H1 (cell line): ENCODE results near the gene BNC2. TPM values are rescaled to one million over a fixed set of nuclear protein-coding genes. Genes with fewer than 3 reads are reported as not detected.

ENCODE experiments used
- CTCF ChIA-PET: fragments of 300-600 bp; sonication (Branson Sonifier 250); formaldehyde crosslinking; loops from one replicate; lab custom pipeline; 2021; ENCODE audit not compliant: partially characterized antibody; lab: Charles Lee
- POLR2A ChIA-PET: fragments of 300-600 bp; sonication (Branson Sonifier 250); formaldehyde crosslinking; loops from one replicate; lab custom pipeline; 2021; ENCODE audit warnings: inconsistent platforms; ENCODE audit not compliant: partially characterized antibody; lab: Charles Lee
- DNase-seq, 2 experiments: peaks; one replicate each; pipeline versions ENCODE4 v3.0.0 to v3.0.0-alpha.2; 2010 to 2022; ENCODE audit warnings: low spot score in 2 of 2, low read depth in 1 of 2, mixed read lengths in 1 of 2
- FAIRE-seq: peaks from 2 replicates; lab custom pipeline; 2011; peaks lifted over from hg19 to GRCh38; lab: Jason Lieb, UNC
- H2AFZ ChIP-seq: 2 replicates; pipeline ENCODE4 v1.8.1; 2012; ENCODE audit warnings: low read length, inconsistent platforms
- H2AK5ac ChIP-seq: 2 replicates; pipeline ENCODE4 v1.6.1; 2013; ENCODE audit warnings: low read depth, low read length
- H2BK120ac ChIP-seq: replicated peaks from 2 replicates; pipeline ENCODE3; 2013; ENCODE audit warnings: low read depth, low read length, inconsistent platforms
- H2BK12ac ChIP-seq: 2 replicates; pipeline ENCODE4 v1.6.1; 2013; ENCODE audit warnings: low read depth, low read length
- H2BK15ac ChIP-seq: 2 replicates; pipeline ENCODE4 v1.6.1; 2013; ENCODE audit warnings: low read length
- H2BK20ac ChIP-seq: 2 replicates; pipeline ENCODE4 v1.6.1; 2013; ENCODE audit warnings: low read length
- H2BK5ac ChIP-seq: 2 replicates; pipeline ENCODE4 v1.6.1; 2013; ENCODE audit warnings: low read depth, low read length
- H3K14ac ChIP-seq: 2 replicates; pipeline ENCODE4 v1.6.1; 2013; ENCODE audit warnings: inconsistent platforms; ENCODE audit not compliant: insufficient read length
- H3K18ac ChIP-seq: 2 replicates; pipeline ENCODE4 v1.6.1; 2013; ENCODE audit warnings: low read length; ENCODE audit errors: extremely low read depth
- H3K23ac ChIP-seq: 2 replicates; pipeline ENCODE4 v1.6.1; 2013; ENCODE audit warnings: inconsistent platforms; ENCODE audit not compliant: insufficient read length
- H3K23me2 ChIP-seq: 2 replicates; pipeline ENCODE4 v1.6.1; 2013; ENCODE audit warnings: low read depth, low read length
- H3K27ac ChIP-seq: 2 replicates; pipeline ENCODE4 v1.6.1; 2011; ENCODE audit warnings: low read depth, low read length, inconsistent platforms
- H3K27me3 ChIP-seq, 4 experiments: replicated peaks in 1 of 4; 1 replicate in 1 of 4; 2 replicates in 3 of 4; pipeline versions ENCODE4 v1.6.1 to v1.8.1; 2011 to 2013; ENCODE audit warnings: low read length in 3 of 4, mild to moderate bottlenecking in 3 of 4, inconsistent platforms in 2 of 4, mixed read lengths in 2 of 4, moderate library complexity in 1 of 4; ENCODE audit not compliant: control insufficient read depth in 3 of 4, insufficient read depth in 3 of 4; ENCODE audit errors: extremely low read depth in 1 of 4
- H3K36me3 ChIP-seq, 4 experiments: 2 replicates each; pipeline versions ENCODE4 v1.6.1 to v1.8.1; 2011 to 2013; ENCODE audit warnings: mild to moderate bottlenecking in 4 of 4, low read length in 3 of 4, moderate library complexity in 2 of 4, control low read depth in 1 of 4, inconsistent platforms in 1 of 4; ENCODE audit not compliant: insufficient read depth in 4 of 4, control insufficient read depth in 2 of 4
- H3K4ac ChIP-seq: replicated peaks from 2 replicates; pipeline ENCODE3; 2013; ENCODE audit warnings: low read length, low read depth, mixed read lengths, inconsistent platforms; ENCODE audit not compliant: insufficient read length
- H3K4me1 ChIP-seq, 4 experiments: replicated peaks in 1 of 4; 1 replicate in 1 of 4; 2 replicates in 3 of 4; pipeline versions ENCODE4 v1.6.1 to v1.8.1; 2011 to 2013; ENCODE audit warnings: low read length in 3 of 4, inconsistent platforms in 2 of 4, mixed read lengths in 1 of 4; ENCODE audit not compliant: insufficient read depth in 4 of 4, control insufficient read depth in 3 of 4
- H3K4me2 ChIP-seq, 2 experiments: 2 replicates each; pipeline versions ENCODE4 v1.6.1 to v1.8.1; 2011 to 2013; ENCODE audit warnings: low read depth in 2 of 2, low read length in 2 of 2, control low read depth in 1 of 2, inconsistent platforms in 1 of 2, mild to moderate bottlenecking in 1 of 2; ENCODE audit not compliant: insufficient read depth in 1 of 2
- H3K4me3 ChIP-seq, 4 experiments: fragments of 200-600, 300-600 bp in 1 of 4; sonication (generic), shearing (Covaris generic), sonication (Bioruptor Twin) in 1 of 4; 2 replicates each; pipeline versions ENCODE4 v1.5.1 to v1.8.1; 2011 to 2016; ENCODE audit warnings: low read length in 4 of 4, low read depth in 3 of 4, control low read depth in 2 of 4, inconsistent platforms in 2 of 4, mild to moderate bottlenecking in 2 of 4, mixed read lengths in 1 of 4, moderate library complexity in 1 of 4; ENCODE audit not compliant: insufficient read depth in 2 of 4; ENCODE audit errors: extremely low read depth in 1 of 4
- H3K56ac ChIP-seq: replicated peaks from 2 replicates; pipeline ENCODE3; 2013; ENCODE audit warnings: low read depth, mild to moderate bottlenecking, mixed read lengths, low read length, inconsistent platforms; ENCODE audit not compliant: insufficient read length
- H3K79me1 ChIP-seq: 2 replicates; pipeline ENCODE4 v1.6.1; 2013; ENCODE audit warnings: low read depth, low read length, control low read depth
- H3K79me2 ChIP-seq, 2 experiments: 2 replicates each; pipeline versions ENCODE4 v1.6.1 to v1.8.1; 2012 to 2013; ENCODE audit warnings: low read length in 2 of 2, mild to moderate bottlenecking in 2 of 2, inconsistent platforms in 1 of 2; ENCODE audit not compliant: insufficient read depth in 2 of 2, control insufficient read depth in 1 of 2
- H3K9ac ChIP-seq, 4 experiments: replicated peaks in 1 of 4; 1 replicate in 1 of 4; 2 replicates in 3 of 4; pipeline versions ENCODE4 v1.6.1 to v1.8.1; 2011 to 2013; ENCODE audit warnings: low read depth in 3 of 4, low read length in 3 of 4, control low read depth in 2 of 4, mild to moderate bottlenecking in 2 of 4, moderate library complexity in 2 of 4, inconsistent platforms in 1 of 4; ENCODE audit errors: extremely low read depth in 1 of 4
- H3K9me3 ChIP-seq, 2 experiments: 2 replicates each; pipeline versions ENCODE4 v1.6.1 to v1.8.1; 2012 to 2013; ENCODE audit warnings: mild to moderate bottlenecking in 2 of 2, moderate library complexity in 2 of 2, control low read depth in 1 of 2, inconsistent platforms in 1 of 2, low read depth in 1 of 2, low read length in 1 of 2, mixed read lengths in 1 of 2; ENCODE audit not compliant: insufficient read depth in 2 of 2
- H4K20me1 ChIP-seq, 2 experiments: replicated peaks in 1 of 2; 2 replicates each; pipeline versions ENCODE3 to v1.8.1; 2011 to 2013; ENCODE audit warnings: inconsistent platforms in 2 of 2, low read length in 2 of 2, mild to moderate bottlenecking in 1 of 2; ENCODE audit not compliant: insufficient read depth in 2 of 2, control insufficient read depth in 1 of 2
- H4K5ac ChIP-seq: 2 replicates; pipeline ENCODE4 v1.6.1; 2013; ENCODE audit warnings: low read length, low read depth, mixed read lengths, inconsistent platforms; ENCODE audit not compliant: insufficient read length
- H4K8ac ChIP-seq: 2 replicates; pipeline ENCODE4 v1.8.0; 2013; ENCODE audit warnings: mild to moderate bottlenecking, moderate library complexity, low read length, inconsistent platforms; ENCODE audit not compliant: insufficient read depth; ENCODE audit errors: extremely low read depth
- H4K91ac ChIP-seq: replicated peaks from 2 replicates; pipeline ENCODE3; 2013; ENCODE audit warnings: low read length, mixed read lengths, inconsistent platforms; ENCODE audit not compliant: insufficient read length
- CBX8 ChIP-seq: fragments of 300-800, 300-1000 bp; sonication (generic); IDR thresholded peaks from 2 replicates; pipeline ENCODE4 v1.7.1; 2016; ENCODE audit warnings: low read depth, low read length, borderline replicate concordance
- CEBPB ChIP-seq: IDR thresholded peaks from 2 replicates; pipeline ENCODE4 v1.6.1; 2012; ENCODE audit warnings: low read depth, low read length
- GTF2F1 ChIP-seq: IDR thresholded peaks from 2 replicates; pipeline ENCODE4 v1.6.1; 2012; ENCODE audit warnings: low read depth, low read length, improper control_type of control experiment, borderline replicate concordance
- HDAC6 ChIP-seq: IDR thresholded peaks from one replicate; pipeline ENCODE4 v1.7.1; 2012; ENCODE audit warnings: low read depth, mild to moderate bottlenecking, inconsistent platforms, low read length, moderate library complexity
- RBBP5 ChIP-seq: IDR thresholded peaks from 2 replicates; pipeline ENCODE4 v1.7.1; 2012; ENCODE audit warnings: low read depth, mild to moderate bottlenecking, inconsistent platforms, low read length, moderate library complexity, borderline replicate concordance
- SP1 ChIP-seq: IDR thresholded peaks from 2 replicates; pipeline ENCODE4 v1.6.1; 2011; ENCODE audit warnings: low read depth, low read length
- SP2 ChIP-seq: IDR thresholded peaks from 2 replicates; pipeline ENCODE4 v1.6.1; 2012; ENCODE audit warnings: mild to moderate bottlenecking, low read length, inconsistent platforms
- TAF7 ChIP-seq: optimal IDR thresholded peaks from 2 replicates; pipeline ENCODE3; 2011; ENCODE audit warnings: low read depth, mild to moderate bottlenecking, inconsistent platforms, low read length, moderate library complexity, borderline replicate concordance
- TBP ChIP-seq: IDR thresholded peaks from 2 replicates; pipeline ENCODE4 v1.6.1; 2011; ENCODE audit warnings: low read depth, low read length, improper control_type of control experiment
- WGBS, 2 experiments: shearing (Covaris generic) in 1 of 2; methylation state at CpG; one replicate each; pipeline versions ENCODE4 v1.1.6 to v1.1.7; 2013 to 2015; ENCODE audit warnings: low lambda C conversion rate in 2 of 2, mixed read lengths in 2 of 2, inconsistent platforms in 1 of 2, low coverage in 1 of 2, missing lambda C conversion rate in 1 of 2; ENCODE audit not compliant: insufficient replicate concordance in 2 of 2, insufficient coverage in 1 of 2, insufficient read length in 1 of 2; ENCODE audit errors: extremely low coverage in 1 of 2, missing lambda C conversion rate in 1 of 2; 5-methylcytosine and 5-hydroxymethylcytosine counted together
- polyA plus RNA-seq, 7 experiments: library from polyadenylated mRNA; depleted of rRNA in 3 of 7; stranded (reverse) in 5 of 7; unstranded in 2 of 7; fragments of >200 nt in 5 of 7; fragments of 200-250 nt in 2 of 7; gene quantifications; 1 replicate in 5 of 7; 2 replicates in 1 of 7; 4 replicates in 1 of 7; pipeline versions ENCODE4 v1.2.1 to v1.2.3, GENCODE V29; 2011 to 2013; ENCODE audit warnings: missing spikeins in 2 of 7, mixed read lengths in 2 of 7
- total RNA-seq: library from RNA; stranded (reverse); fragmentation: NEBNext Ultra II Directional; extraction: Animal tissue kit (Norgen Biotek cat#: 25700); gene quantifications from 2 replicates; pipeline ENCODE4 v1.2.1, GENCODE V29; 2021
- TF ChIP-seq, protein P1 (sequence below): IDR thresholded peaks from 2 replicates; pipeline ENCODE4 v1.6.1; 2012; ENCODE audit warnings: inconsistent platforms
- TF ChIP-seq, protein P2 (sequence below): IDR thresholded peaks from 2 replicates; pipeline ENCODE4 v1.6.1; 2011; ENCODE audit warnings: low read length, improper control_type of control experiment

The BNC2 gene
- total and polyA plus RNA-seq, 2 of the 8 experiments (the other 6 are each of a cell fraction or from before 2014, with no cell fraction given) = 16.0 to 26.8 TPM

GRCh38 chr9:16771356-16771755 is 99.1 kb downstream of the BNC2 start:
- Histone ChIP-seq H3K18ac (no peak overlapping the region), H4K5ac (no peak overlapping the region), H3K79me2 (peaks cover 0 to 28% of the 10 kb centered on the region in 2 experiments; a peak in 3 of 4 replicates), H3K56ac (no peak overlapping the region), H3K27me3 (no peaks in the 10 kb centered on the region), H3K79me1 (no peaks in the 10 kb centered on the region), H2BK15ac (no peak overlapping the region), H2AFZ (no peak overlapping the region), H3K23ac (no peak overlapping the region)
- FAIRE-seq = no peak
- TF ChIP-seq, protein P1, sequence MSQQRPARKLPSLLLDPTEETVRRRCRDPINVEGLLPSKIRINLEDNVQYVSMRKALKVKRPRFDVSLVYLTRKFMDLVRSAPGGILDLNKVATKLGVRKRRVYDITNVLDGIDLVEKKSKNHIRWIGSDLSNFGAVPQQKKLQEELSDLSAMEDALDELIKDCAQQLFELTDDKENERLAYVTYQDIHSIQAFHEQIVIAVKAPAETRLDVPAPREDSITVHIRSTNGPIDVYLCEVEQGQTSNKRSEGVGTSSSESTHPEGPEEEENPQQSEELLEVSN = no peak
- TF ChIP-seq, protein P2, sequence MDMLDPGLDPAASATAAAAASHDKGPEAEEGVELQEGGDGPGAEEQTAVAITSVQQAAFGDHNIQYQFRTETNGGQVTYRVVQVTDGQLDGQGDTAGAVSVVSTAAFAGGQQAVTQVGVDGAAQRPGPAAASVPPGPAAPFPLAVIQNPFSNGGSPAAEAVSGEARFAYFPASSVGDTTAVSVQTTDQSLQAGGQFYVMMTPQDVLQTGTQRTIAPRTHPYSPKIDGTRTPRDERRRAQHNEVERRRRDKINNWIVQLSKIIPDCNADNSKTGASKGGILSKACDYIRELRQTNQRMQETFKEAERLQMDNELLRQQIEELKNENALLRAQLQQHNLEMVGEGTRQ = no peak
- no peak for TF ChIP-seq TAF7
- TF ChIP-seq GTF2F1 = no peak
- TF ChIP-seq CEBPB = no peak
- no peak for TF ChIP-seq SP1
- no peak for TF ChIP-seq TBP
- TF ChIP-seq CBX8 = no peak
- TF ChIP-seq RBBP5 = no peak
- TF ChIP-seq SP2 = no peak
- TF ChIP-seq HDAC6 = no peak
- TF ChIP-seq, all 59 proteins: peak for 0
- no peak overlapping the region for H4K91ac ChIP-seq
- CTCF ChIA-PET = interaction anchor here (0.7 kb wide), 1 partner anchor 92 kb away, joined by 6 read pairs; no protein-coding TSS in a partner anchor
- H3K23me2 ChIP-seq = no peaks in the 10 kb centered on the region
- peaks cover 5 to 30% (median 18%) of the 10 kb centered on the region in 4 experiments; a peak in 6 of 7 replicates for H3K4me1 ChIP-seq
- no peak for DNase-seq
- no peak overlapping the region for H3K4me2 ChIP-seq
- no peak overlapping the region for H2AK5ac ChIP-seq
- H3K14ac ChIP-seq = no peak overlapping the region
- no peak overlapping the region for H3K27ac ChIP-seq
- H2BK20ac ChIP-seq = no peak overlapping the region
- H3K36me3 ChIP-seq = no peaks in the 10 kb centered on the region; a peak in 1 of 8 replicates
- H4K8ac ChIP-seq = no peak overlapping the region
- H2BK5ac ChIP-seq = no peak overlapping the region
- H3K4me3 ChIP-seq = no peak overlapping the region
- H2BK12ac ChIP-seq = no peak overlapping the region
- H3K4ac ChIP-seq = no peak overlapping the region
- WGBS, 2 experiments = 67% methylated on average over 1 of the region's 1 CpG; no CpG with 5 or more reads in 1 of the 2 experiments
- POLR2A ChIA-PET = no interaction called here
- no peak overlapping the region for H2BK120ac ChIP-seq
- no peaks in the 10 kb centered on the region for H4K20me1 ChIP-seq
- no peaks in the 10 kb centered on the region for H3K9me3 ChIP-seq
- no peak overlapping the region for H3K9ac ChIP-seq
